HG03139 (cell line): ENCODE data around the gene SEC63.
"Not testable (repeated sequence)": the region's sequence is repeated elsewhere in the genome, so short reads cannot be mapped to it uniquely, and the experiment has no call there.

Source experiments
- ATAC-seq: cut with Tn5 transposase; IDR thresholded peaks from one replicate; pipeline ENCODE4 v1.9.1; 2021; ENCODE audit not compliant: unreplicated experiment

Gene SEC63

DNA sequence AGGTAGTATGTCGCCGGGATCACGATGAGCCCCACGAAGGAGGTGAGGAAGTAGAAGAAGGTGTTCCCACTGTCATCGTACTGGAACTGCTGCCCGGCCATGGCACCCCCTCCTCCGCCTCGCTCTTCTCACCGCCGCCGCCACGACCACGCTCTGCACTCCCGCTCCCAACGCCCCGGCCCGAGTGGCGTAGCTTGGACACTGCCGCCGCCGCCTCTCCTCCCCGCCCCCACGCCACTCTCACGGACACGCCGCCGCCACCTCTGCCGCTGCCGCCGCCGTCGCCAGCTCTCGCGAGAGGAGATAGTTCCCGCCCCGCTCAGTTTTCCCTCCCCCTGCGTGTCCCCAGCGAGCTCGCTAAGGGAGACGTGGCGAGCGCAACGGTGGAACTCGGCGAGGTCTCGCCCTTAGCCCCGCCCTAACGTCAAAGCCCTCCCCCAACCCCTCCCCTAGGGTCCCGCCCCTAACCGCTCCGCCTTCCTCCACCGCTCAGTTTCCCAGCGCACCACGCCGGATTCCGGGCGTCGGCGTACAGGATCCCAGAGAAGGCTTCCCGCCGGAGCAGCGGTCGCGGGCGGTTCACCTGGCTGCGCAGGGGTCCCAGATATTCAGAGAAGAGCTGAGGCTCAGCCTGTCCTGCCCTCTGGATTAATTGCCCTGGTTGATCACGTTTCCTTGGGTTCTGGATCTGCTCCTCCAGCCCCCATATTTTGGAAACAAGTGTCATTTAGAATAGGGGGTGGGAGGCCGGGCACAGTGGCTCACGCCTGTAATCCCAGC lies at the start of gene SEC63:
SEC63 (minus strand) TSS at position 300 of the 780 bp plus-strand sequence; CDS start at position 101, 199 bp downstream.
- ATAC-seq: peak; percentile 87

DNA sequence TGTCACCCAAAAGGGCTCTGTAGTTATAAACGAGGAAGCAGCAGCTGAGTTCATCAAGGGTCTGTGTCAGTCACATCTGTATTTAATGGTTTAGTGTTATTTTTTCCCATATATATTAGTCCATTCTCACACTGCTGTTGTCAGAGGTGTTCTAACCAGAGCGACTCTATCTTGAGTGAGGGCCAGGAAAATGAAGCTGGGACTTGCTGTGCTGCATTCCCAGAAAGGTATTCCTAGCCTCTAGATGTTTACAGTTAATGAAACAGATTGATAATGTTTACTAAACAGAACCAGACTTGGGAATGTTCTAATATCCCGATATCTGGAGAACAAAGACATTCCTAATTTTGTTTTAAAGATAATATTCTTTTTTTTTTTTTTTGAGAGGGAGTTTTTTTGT lies 48.0 kb upstream of the SEC63 start:
- no peak for ATAC-seq

DNA sequence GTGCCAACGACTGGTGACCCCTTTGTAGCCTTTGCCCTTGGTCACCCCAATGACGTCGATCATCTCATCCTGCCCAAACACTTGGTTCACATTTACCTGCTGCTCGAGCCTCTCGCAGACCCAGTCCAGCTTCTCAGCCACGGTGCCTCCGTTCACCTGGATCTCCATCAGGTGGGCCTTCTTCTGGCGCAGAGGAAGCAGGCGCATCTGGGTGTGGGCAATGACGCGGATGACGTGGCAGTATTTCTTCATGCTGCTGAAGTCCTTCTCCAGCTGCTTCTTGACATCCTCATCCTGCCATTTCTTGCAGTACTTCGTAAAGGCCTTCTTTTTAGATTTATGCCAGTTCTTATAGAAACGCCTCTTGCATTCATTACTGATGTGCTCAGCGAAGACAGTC lies 46.9 kb upstream of the SEC63 start:
- no peak for ATAC-seq

- ATAC-seq: no peak
These were observed 44.6 kb upstream of the SEC63 start for GRCh38 chr6:108002365-108003221.

GRCh38 chr6:108001696-108002231 lies 43.8 kb upstream of the SEC63 start:
- ATAC-seq: no peak

- not testable (repeated sequence) for ATAC-seq
These were observed 42.3 kb upstream of the SEC63 start for GRCh38 chr6:108000259-108000658.

DNA sequence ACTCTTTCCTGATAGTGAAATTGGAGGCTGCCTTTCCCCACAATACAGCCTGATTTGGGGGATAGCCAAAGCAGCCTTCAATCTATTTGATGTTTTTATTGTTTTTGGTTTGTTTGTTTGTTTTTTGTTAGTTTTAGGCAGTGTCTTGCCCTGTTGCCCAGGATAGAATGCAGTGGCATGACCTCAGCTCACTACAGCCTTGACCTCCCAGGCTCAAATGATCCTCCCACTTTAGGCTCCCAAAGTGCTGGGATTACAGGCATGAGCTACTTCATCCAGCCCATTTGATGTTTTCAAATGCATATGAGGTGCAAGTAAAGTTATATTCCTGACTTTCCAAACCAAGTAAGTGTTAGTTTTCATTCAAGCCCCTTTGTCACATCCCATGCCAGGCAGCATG lies 41.3 kb upstream of the SEC63 start:
- no peak for ATAC-seq

GRCh38 chr6:107991772-107992550 lies 34.0 kb upstream of the SEC63 start:
- no peak for ATAC-seq

- ATAC-seq: no peak
These were observed 33.1 kb upstream of the SEC63 start for GRCh38 chr6:107991061-107991460.

GRCh38 chr6:107990587-107990986 lies 32.6 kb upstream of the SEC63 start:
- not testable (repeated sequence) for ATAC-seq

GRCh38 chr6:107989166-107990094 lies 31.4 kb upstream of the SEC63 start:
- ATAC-seq: no peak

DNA sequence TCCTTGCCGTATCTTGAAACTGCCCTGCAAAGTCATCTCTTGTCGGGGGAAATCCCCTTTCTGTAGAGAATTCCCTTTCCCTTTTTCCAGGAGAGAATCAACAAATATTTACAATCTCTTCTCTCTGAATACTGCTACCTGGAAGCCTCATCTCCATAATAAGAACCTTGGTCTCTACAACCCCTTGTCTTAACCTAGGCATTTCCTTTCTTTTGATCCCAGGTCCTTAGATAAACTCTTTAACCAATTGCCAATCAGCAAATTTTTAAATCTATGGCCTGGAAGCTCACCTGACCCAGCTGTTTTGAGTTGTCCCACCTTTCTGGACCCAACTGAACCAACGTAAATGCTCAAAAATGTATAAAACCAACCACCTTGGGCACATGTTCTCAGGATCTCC lies 30.6 kb upstream of the SEC63 start:
- no peak for ATAC-seq

DNA sequence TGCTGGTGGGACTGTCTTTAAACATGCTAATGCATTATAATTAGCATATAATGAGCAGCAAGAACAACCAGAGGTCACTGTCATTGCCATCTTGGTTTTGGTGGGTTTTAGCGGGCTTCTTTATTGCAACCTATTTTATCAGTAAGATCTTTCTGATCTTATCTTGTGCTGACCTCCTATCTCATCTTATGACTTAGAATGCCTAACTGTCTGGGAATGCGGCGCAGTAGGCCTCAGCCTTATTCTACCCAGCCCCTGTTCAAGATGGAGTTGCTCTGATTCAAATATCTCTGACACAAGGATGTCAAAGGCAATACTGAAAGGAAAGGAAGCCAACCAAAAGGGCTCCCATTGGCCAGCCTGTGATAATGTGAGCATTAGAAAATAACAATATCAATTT lies 29.8 kb upstream of the SEC63 start:
- no peak for ATAC-seq

GRCh38 chr6:107985701-107986100 lies 27.7 kb upstream of the SEC63 start:
- ATAC-seq: no peak

DNA sequence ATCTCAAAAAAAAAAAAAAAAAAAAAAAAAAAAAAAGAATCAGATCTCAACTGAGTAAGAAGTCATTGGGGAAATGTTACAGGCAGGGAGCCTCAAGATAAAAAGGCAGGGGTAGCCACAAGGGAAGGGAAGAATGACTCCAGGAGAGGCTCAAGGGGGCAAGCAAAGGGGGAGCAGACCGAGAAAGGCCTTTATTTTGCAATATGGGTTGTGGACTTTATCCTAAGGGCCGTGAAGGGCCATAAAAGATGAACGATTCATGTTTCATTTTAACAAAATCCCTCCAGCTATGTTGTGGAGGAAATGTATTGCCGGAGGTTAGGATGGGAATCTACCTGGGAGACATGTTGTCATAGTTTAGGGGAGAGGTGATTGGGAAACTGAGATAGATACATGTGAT lies 25.8 kb upstream of the SEC63 start:
- no peak for ATAC-seq

GRCh38 chr6:107982486-107982885 lies 24.5 kb upstream of the SEC63 start:
- ATAC-seq: no peak

- no peak for ATAC-seq
These were observed 23.7 kb upstream of the SEC63 start for GRCh38 chr6:107981695-107982094.

- ATAC-seq: no peak
These were observed 19.3 kb upstream of the SEC63 start for GRCh38 chr6:107977283-107977682.

DNA sequence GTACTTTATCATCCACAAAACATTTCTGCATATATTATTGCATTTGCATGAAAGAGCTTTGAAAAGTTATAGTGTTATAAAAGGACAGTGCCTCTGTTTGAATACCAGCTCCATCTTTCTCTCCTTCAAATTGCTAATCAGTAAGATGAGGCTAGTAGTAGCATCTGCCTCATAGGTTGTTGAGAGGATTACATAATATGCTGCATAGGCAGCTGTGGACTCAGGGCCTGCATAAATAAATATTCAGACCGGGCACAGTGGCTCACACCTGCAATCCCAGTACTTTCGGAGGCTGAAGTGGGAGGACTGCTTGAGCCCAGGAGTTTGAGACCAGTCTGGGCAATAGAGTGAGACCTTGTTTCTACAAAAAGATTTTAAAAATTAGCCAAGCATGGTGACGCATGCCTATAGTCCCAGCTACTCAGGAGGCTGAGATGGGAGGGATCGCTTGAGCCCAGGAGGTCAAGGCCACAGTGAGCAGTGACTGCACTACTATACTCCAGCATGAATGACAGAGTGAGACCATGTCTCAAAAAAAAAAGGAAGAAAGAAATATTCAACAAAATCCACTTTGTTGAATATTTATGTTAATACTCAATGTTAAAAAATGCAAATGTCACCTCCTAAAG lies 18.3 kb upstream of the SEC63 start:
- no peak for ATAC-seq

DNA sequence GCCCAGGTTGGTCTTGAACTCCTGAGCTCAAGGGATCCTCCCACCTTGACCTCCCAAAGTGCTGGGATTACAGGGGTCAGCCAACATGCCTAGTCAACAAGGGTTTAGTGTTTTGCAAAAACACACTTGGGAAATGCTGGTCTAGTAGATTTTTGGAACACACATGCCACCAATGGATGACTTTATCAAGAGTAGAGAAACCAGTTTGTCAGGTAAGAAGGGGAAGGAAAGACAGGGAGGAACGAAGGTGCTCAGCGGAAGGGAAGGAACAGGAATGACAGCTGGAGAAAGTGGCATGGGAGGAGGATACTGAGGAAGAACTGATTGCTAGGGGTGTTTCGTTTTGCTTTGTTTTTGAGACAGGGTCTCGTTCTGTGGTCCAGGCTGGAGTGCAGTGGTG lies 15.6 kb upstream of the SEC63 start:
- ATAC-seq: no peak
